GM19025 (cell line): Measurements from ENCODE around the gene CEACAM20.
"Not testable (repeated sequence)": the region's sequence is repeated elsewhere in the genome, so short reads cannot be mapped to it uniquely, and the experiment has no call there.

Experiments used
- ATAC-seq: cut with Tn5 transposase; IDR thresholded peaks from one replicate; pipeline ENCODE4 v1.9.1; 2021; ENCODE audit warnings: mild to moderate bottlenecking, low read depth, moderate library complexity; ENCODE audit not compliant: unreplicated experiment

CEACAM20 gene

GRCh38 chr19:44529536-44529935 lies at the start of gene CEACAM20:
CEACAM20 (minus strand) TSS chr19:44529675; CDS start chr19:44529509, 166 bp downstream.
- no peak for ATAC-seq

GRCh38 chr19:44577566-44577874 lies 48.0 kb upstream of the CEACAM20 start:
- ATAC-seq = no peak

- no peak for ATAC-seq
These were observed 47.5 kb upstream of the CEACAM20 start for GRCh38 chr19:44576843-44577565.

- ATAC-seq = no peak
These were observed 45.7 kb upstream of the CEACAM20 start for GRCh38 chr19:44575116-44575700.

- no peak for ATAC-seq
These were observed 44.9 kb upstream of the CEACAM20 start for GRCh38 chr19:44574186-44574950.

GRCh38 chr19:44573627-44574026 lies 44.2 kb upstream of the CEACAM20 start:
- ATAC-seq = no peak

- ATAC-seq = no peak
These were observed 43.7 kb upstream of the CEACAM20 start for GRCh38 chr19:44573183-44573582.

- ATAC-seq = no peak
These were observed 43.1 kb upstream of the CEACAM20 start for GRCh38 chr19:44572581-44572900.

GRCh38 chr19:44571830-44572580 lies 42.5 kb upstream of the CEACAM20 start:
- ATAC-seq = no peak

GRCh38 chr19:44570984-44571684 lies 41.7 kb upstream of the CEACAM20 start:
- no peak for ATAC-seq

GRCh38 chr19:44570603-44570983 lies 41.1 kb upstream of the CEACAM20 start:
- ATAC-seq = no peak

- ATAC-seq = no peak
These were observed 38.3 kb upstream of the CEACAM20 start for GRCh38 chr19:44567745-44568144.

GRCh38 chr19:44566984-44567383 lies 37.5 kb upstream of the CEACAM20 start:
- ATAC-seq = no peak

GRCh38 chr19:44563086-44563655 lies 33.7 kb upstream of the CEACAM20 start:
- ATAC-seq = not testable (repeated sequence)

- ATAC-seq = no peak
These were observed 28.5 kb upstream of the CEACAM20 start for GRCh38 chr19:44557933-44558332.

GRCh38 chr19:44554641-44555246 lies 25.3 kb upstream of the CEACAM20 start:
- no peak for ATAC-seq

GRCh38 chr19:44553478-44554171 lies 24.1 kb upstream of the CEACAM20 start:
- no peak for ATAC-seq

- ATAC-seq = no peak
These were observed 22.8 kb upstream of the CEACAM20 start for GRCh38 chr19:44552324-44552723.

- no peak for ATAC-seq
These were observed 22.4 kb upstream of the CEACAM20 start for GRCh38 chr19:44551850-44552249.
